Small intestine (tissue), 16 donors: ENCODE data around the gene KLK5. TPM values are rescaled to one million over a fixed set of nuclear protein-coding genes. Genes with fewer than 3 reads are reported as not detected.

Experiments used
- DNase-seq, 2 donors: peaks; one replicate each; pipeline versions ENCODE4 v3.0.0 to v3.0.0-alpha.2; 2013
- FAIRE-seq: peaks from 2 replicates; lab custom pipeline; 2012; peaks lifted over from hg19 to GRCh38; lab: Jason Lieb, UNC
- H3K27ac ChIP-seq, 3 donors: one replicate each; pipeline ENCODE4 v1.5.1; 2013; ENCODE audit warnings: low read length in 2 of 3, mild to moderate bottlenecking in 2 of 3, control low read depth in 1 of 3, inconsistent platforms in 1 of 3, low read depth in 1 of 3, moderate library complexity in 1 of 3
- H3K27me3 ChIP-seq, 3 donors: one replicate each; pipeline ENCODE4 v1.6.1; 2013; ENCODE audit warnings: low read length in 3 of 3, inconsistent platforms in 1 of 3; ENCODE audit not compliant: control insufficient read depth in 3 of 3, insufficient read depth in 3 of 3
- H3K36me3 ChIP-seq, 3 donors: one replicate each; pipeline ENCODE4 v1.6.1; 2013; ENCODE audit warnings: low read length in 3 of 3, inconsistent platforms in 1 of 3, low read depth in 1 of 3, mild to moderate bottlenecking in 1 of 3, moderate library complexity in 1 of 3; ENCODE audit not compliant: control insufficient read depth in 3 of 3, insufficient read depth in 2 of 3
- H3K4me1 ChIP-seq, 3 donors: one replicate each; pipeline ENCODE4 v1.6.1; 2013; ENCODE audit warnings: low read length in 2 of 3, inconsistent platforms in 1 of 3, low read depth in 1 of 3, mild to moderate bottlenecking in 1 of 3, moderate library complexity in 1 of 3; ENCODE audit not compliant: control insufficient read depth in 3 of 3, insufficient read depth in 2 of 3
- H3K4me3 ChIP-seq, 3 donors: one replicate each; pipeline ENCODE4 v1.5.1; 2013; ENCODE audit warnings: low read length in 3 of 3, control low read depth in 1 of 3, inconsistent platforms in 1 of 3, low read depth in 1 of 3, mild to moderate bottlenecking in 1 of 3, moderate library complexity in 1 of 3
- H3K9me3 ChIP-seq, 2 donors: one replicate each; pipeline ENCODE4 v1.6.1; 2013; ENCODE audit warnings: low read depth in 1 of 2, low read length in 1 of 2; ENCODE audit not compliant: control insufficient read depth in 2 of 2, insufficient read depth in 1 of 2
- WGBS, 3 donors: extraction: QIAGEN DNeasy Blood & Tissue Kit; methylation state at CpG; one replicate each; pipeline ENCODE4 v1.1.7; 2013; 5-methylcytosine and 5-hydroxymethylcytosine counted together
- long read RNA-seq, 10 donors: transcript quantifications; one replicate each; lab custom pipeline, GENCODE V29; 2026
- polyA plus RNA-seq, 4 donors: library from polyadenylated mRNA; stranded (reverse) in 3 of 4; unstranded in 1 of 4; fragments of 200-250 nt in 3 of 4; fragments of 120-200 nt in 1 of 4; gene quantifications; one replicate each; pipeline versions ENCODE4 v1.2.1 to v1.2.3, GENCODE V29; 2013
- donor health status: healthy with polysubstance abuse.
- donor health status: control.
- donor health status: control.
- donor health status: Bipolar disorder and iron deficiency.
- donor health status: healthy.

KLK5 gene, protein sequence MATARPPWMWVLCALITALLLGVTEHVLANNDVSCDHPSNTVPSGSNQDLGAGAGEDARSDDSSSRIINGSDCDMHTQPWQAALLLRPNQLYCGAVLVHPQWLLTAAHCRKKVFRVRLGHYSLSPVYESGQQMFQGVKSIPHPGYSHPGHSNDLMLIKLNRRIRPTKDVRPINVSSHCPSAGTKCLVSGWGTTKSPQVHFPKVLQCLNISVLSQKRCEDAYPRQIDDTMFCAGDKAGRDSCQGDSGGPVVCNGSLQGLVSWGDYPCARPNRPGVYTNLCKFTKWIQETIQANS
- under 1 TPM in 1 of 4 donors, not detected in 3; 0.10 TPM for polyA plus RNA-seq
- long read RNA-seq, donor 1, result 0 reads
- long read RNA-seq, donor 2, result 0 reads
- long read RNA-seq, donor 3, result 0 reads
- long read RNA-seq, donor 4, result 0 reads
- long read RNA-seq, donor 5, result 0 reads
- long read RNA-seq, donor 6, partial matches to known transcripts, result 0 of 1 reads
- long read RNA-seq, donor 6, other reads (novel, unspliced or antisense), result 0 of 1 reads
- long read RNA-seq, donor 7, result 0 reads
- long read RNA-seq, donor 8, result 0 reads
- long read RNA-seq, donor 9, result 0 reads
- long read RNA-seq, donor 10, result 0 reads

DNA sequence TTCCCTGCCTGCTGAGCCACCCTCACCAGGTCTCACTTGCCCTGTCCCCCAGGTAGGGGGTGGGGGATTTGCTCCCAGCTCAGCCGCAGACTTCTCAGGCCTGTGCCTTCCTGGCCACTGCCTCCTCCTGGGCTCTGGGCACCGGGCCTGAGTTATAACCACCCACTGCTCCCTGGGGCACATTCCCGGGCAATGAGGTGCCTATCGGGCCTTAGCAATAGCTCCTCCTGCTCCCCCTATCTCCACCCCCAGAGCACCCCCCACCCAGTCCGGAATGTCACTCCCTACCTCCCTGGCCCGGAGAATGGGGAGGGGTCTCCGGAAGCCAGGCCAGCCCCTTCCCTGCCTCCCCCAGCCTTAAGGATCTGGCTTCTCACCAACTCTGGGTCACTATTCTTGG is at the start of gene KLK5:
Gene KLK5 (minus strand): TSS at position 129 of the 400 bp plus-strand sequence. CDS start 381 bp downstream, outside the sequence.
- Histone ChIP-seq H3K4me1 (no peaks in the 10 kb centered on the region), H3K27me3 (peaks cover 0 to 3% (median 0%) of the 10 kb centered on the region in 3 donors), H3K36me3 (no peaks in the 10 kb centered on the region), H3K9me3 (peaks cover 0 to 2% of the 10 kb centered on the region in 2 donors), H3K4me3 (no peak within 1 kb of the TSS), H3K27ac (no peak within 1 kb of the TSS)
- WGBS, 3 donors, result 19 to 26% (median 21%) methylated on average over 4 to 7 of the region's 7 CpGs
- FAIRE-seq, result no peak
- DNase-seq, result no peak

DNA sequence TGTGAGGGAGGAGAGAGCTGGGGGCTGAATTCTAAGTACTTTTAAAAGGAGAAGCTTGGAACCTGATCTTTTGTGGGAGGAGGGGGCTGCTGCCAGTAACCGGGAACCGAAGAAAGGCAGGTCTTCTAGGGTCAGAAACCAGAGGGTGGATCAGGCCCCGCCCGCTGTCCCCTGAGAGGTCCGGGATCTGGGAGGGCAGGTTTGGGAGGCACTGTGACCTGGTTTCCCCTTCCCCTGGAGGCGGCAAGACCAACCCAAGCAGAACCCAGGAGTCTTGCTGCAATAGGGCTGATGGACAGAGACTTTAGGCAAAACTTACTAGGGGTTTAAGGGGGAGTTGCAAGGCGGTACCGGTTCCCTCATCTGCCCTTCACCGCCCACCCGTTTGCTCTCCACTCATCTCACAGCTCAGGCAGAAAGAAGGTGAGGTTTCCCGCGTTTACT is 49.3 kb upstream of the KLK5 start:
- H3K27ac ChIP-seq, result no peak overlapping the region
- FAIRE-seq (no peak), DNase-seq (no peak)
- H3K9me3 ChIP-seq, result peaks cover 0 to 3% of the 10 kb centered on the region in 2 donors
- H3K4me3 ChIP-seq, result no peak overlapping the region
- no peaks in the 10 kb centered on the region for H3K36me3 ChIP-seq
- H3K27me3 ChIP-seq, result peaks cover 0 to 11% (median 11%) of the 10 kb centered on the region in 3 donors
- H3K4me1 ChIP-seq, result no peaks in the 10 kb centered on the region
- WGBS, 3 donors, result 36 to 58% (median 48%) methylated on average over 12 of the region's 12 CpGs

DNA sequence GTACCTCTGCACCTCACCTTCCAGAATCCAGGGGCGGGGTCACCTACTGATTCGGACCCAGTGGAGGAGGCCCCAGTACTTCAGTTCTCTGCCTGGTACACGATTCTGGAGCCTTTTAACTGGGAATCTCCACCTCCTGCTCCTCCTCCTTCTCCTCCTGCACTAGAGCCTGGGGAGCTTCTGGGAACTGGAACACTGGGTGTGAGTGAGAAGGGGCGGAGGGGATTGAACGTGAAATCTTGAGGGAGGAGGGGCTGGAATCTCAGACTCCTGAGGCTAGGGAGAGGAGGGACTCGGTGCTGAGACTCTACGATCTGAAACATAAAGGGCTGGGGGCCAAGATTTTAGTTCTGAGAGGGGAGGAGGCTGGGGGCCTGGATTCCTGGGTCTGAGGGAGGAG is 48.7 kb upstream of the KLK5 start, which contains the start of gene KLK8:
Gene KLK8 (minus strand): TSS at position 90 of the 400 bp plus-strand sequence. CDS start 437 bp downstream, outside the sequence.
- WGBS, 3 donors, result 27 to 41% (median 29%) methylated on average over 6 to 7 of the region's 7 CpGs
- no peak for DNase-seq

DNA sequence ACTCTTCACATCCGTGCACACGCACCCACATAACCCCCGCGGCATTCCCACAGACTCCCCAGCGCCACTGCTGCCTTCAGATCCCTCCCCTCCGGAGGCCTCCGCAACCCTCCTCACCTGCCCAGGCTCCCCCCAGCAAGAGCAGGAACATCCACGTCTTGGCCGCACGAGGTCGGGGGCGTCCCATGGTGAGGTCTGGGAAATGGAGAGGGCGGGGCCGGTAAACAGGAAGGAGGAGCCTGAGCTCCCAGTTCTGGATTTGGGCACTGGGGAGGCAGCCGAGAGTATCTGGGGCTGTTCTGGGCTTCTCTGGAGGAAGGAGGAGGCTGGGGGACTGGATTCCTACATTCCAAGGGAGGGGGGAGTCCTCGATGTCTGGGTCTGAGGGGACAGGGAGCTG is 48.1 kb upstream of the KLK5 start:
- Histone ChIP-seq H3K4me3 (no peak overlapping the region), H3K4me1 (no peaks in the 10 kb centered on the region), H3K36me3 (no peaks in the 10 kb centered on the region), H3K27ac (no peak overlapping the region), H3K27me3 (peaks cover 0 to 11% (median 9%) of the 10 kb centered on the region in 3 donors), H3K9me3 (peaks cover 0 to 3% of the 10 kb centered on the region in 2 donors)
- 32 to 38% (median 38%) methylated on average over 16 of the region's 16 CpGs for WGBS, 3 donors
- DNase-seq (no peak), FAIRE-seq (no peak)

More for the DNA sequence above, 48.7 kb upstream of the KLK5 start, which contains the start of gene KLK8:
- Histone ChIP-seq H3K9me3 (peaks cover 0 to 3% of the 10 kb centered on the region in 2 donors), H3K4me1 (no peaks in the 10 kb centered on the region), H3K27ac (no peak within 1 kb of the TSS), H3K27me3 (peaks cover 0 to 11% (median 11%) of the 10 kb centered on the region in 3 donors), H3K36me3 (no peaks in the 10 kb centered on the region), H3K4me3 (no peak within 1 kb of the TSS)
- no peak for FAIRE-seq

DNA sequence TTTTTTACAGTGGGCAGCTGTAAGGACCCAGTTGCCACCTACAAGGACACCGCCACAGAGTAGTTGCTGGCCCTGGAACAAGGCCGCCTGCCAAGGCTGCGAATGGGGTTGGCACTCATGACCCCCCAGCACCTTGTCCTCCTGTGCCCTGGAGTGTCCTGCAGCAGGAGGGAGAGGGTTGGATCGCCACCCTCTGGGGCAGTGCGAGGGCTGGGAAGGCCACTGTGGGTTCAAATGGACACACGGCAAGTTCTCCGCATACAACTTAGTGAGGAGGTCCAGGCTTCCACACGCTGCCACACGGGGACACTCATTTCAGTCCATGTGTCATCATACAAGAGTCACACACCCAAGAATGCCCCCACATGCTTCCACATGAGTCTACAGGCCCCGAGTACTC is 47.6 kb upstream of the KLK5 start:
- WGBS, 3 donors, result 81 to 89% (median 86%) methylated on average over 10 of the region's 10 CpGs

DNA sequence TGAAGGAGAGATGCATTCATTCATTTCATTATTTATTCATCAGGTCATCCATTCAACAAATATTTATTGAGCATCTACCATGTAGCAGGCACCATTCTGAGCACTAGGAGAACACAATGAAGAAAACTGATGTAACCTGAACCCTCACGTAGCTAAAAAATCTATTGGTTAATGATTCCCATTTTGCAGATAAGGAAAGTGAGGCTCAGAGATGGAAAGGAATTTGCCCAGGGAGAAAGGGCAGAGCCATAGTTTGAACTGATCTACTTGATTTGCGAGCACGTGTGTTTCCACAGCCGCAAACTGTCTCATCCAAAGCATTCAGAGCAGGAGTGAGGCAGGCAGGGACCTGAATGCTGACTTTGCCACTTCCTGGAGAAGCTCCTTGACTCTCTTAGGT is 45.8 kb upstream of the KLK5 start:
- H3K4me3 ChIP-seq, result no peak overlapping the region
- DNase-seq (no peak), FAIRE-seq (no peak)
- H3K27ac ChIP-seq, result no peak overlapping the region
- H3K9me3 ChIP-seq, result peaks cover 0 to 3% of the 10 kb centered on the region in 2 donors
- no peaks in the 10 kb centered on the region for H3K36me3 ChIP-seq
- H3K27me3 ChIP-seq, result peaks cover 0 to 11% (median 9%) of the 10 kb centered on the region in 3 donors
- 30 to 67% (median 49%) methylated on average over 4 of the region's 4 CpGs for WGBS, 3 donors
- H3K4me1 ChIP-seq, result no peaks in the 10 kb centered on the region

More for the DNA sequence above, 47.6 kb upstream of the KLK5 start:
- Histone ChIP-seq H3K4me3 (no peak overlapping the region), H3K27ac (no peak overlapping the region), H3K36me3 (no peaks in the 10 kb centered on the region), H3K9me3 (peaks cover 0 to 3% of the 10 kb centered on the region in 2 donors), H3K4me1 (no peaks in the 10 kb centered on the region), H3K27me3 (peaks cover 0 to 11% (median 9%) of the 10 kb centered on the region in 3 donors)
- no peak for DNase-seq
- no peak for FAIRE-seq

DNA sequence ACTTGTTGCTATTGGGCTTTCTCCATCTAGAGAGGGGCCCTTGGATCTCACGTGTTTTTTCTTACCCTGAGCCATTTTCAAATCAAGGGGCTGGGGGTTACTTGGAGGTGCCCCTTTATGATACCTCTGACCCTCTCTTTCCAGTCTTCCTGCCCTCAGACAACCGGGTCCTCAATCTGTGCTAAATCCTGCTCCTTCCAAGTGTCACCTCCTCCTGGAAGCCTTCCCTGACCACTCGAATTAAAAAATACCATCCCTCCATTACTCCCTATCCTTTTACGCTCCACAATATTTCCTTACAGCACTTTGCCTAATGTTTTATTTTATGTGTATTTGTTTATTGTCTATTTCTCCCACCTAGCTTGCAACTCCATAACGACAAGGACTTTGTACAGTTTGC is 45.2 kb upstream of the KLK5 start:
- H3K4me3 ChIP-seq, result no peak overlapping the region
- DNase-seq, result no peak
- no peaks in the 10 kb centered on the region for H3K36me3 ChIP-seq
- FAIRE-seq, result no peak
- no peak overlapping the region for H3K27ac ChIP-seq
- H3K9me3 ChIP-seq, result peaks cover 0 to 3% of the 10 kb centered on the region in 2 donors
- no peaks in the 10 kb centered on the region for H3K4me1 ChIP-seq
- peaks cover 0 to 11% (median 9%) of the 10 kb centered on the region in 3 donors for H3K27me3 ChIP-seq
- WGBS, 3 donors, result 58 to 65% (median 60%) methylated on average over 5 of the region's 5 CpGs

DNA sequence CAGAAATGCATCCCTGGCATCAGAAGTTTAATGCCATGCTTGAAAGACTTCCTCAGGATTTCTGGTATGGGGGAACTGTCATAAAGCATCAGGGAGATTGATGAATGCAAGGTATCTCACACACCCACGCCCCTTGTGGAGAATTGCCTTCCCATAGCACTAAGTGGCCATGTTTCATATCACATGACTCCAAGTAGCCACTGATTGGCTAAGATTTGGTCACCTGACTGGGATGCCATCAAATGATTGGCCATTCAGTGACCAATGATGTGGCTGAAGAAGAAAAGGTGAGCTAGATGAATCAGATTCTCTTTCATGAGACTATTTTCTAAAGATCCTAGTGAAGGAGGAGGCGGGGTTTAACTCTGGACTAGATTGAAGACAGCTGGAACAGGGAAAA is 41.3 kb upstream of the KLK5 start:
- no peak for FAIRE-seq
- no peaks in the 10 kb centered on the region for H3K9me3 ChIP-seq
- H3K36me3 ChIP-seq, result no peaks in the 10 kb centered on the region
- H3K27me3 ChIP-seq, result no peaks in the 10 kb centered on the region
- no peaks in the 10 kb centered on the region for H3K4me1 ChIP-seq
- WGBS, 3 donors, result 50 to 69% (median 65%) methylated on average over 2 of the region's 2 CpGs
- no peak overlapping the region for H3K4me3 ChIP-seq
- no peak for DNase-seq
- no peak overlapping the region for H3K27ac ChIP-seq
